Mesenchymal stem cell (in vitro differentiated cells and primary cell): ENCODE data around the gene LSM7.

Source experiments
- DNase-seq: peaks from one replicate; pipeline ENCODE4 v3.0.0-alpha.2; 2013
- H2AFZ ChIP-seq: one replicate; pipeline ENCODE4 v1.6.1; 2013; ENCODE audit warnings: low read depth, mild to moderate bottlenecking, control low read depth, inconsistent platforms, low read length, moderate library complexity
- H2AK5ac ChIP-seq: 2 replicates; pipeline ENCODE4 v1.6.1; 2013; ENCODE audit warnings: low read length, moderate library complexity, mild to moderate bottlenecking, inconsistent platforms; ENCODE audit not compliant: severe bottlenecking
- H2BK120ac ChIP-seq: one replicate; pipeline ENCODE4 v1.6.1; 2013; ENCODE audit warnings: low read depth, mild to moderate bottlenecking, inconsistent platforms, low read length, moderate library complexity
- H2BK12ac ChIP-seq, 2 experiments: one replicate each; pipeline ENCODE4 v1.6.1; 2013; ENCODE audit warnings: inconsistent platforms in 2 of 2, low read length in 2 of 2, mild to moderate bottlenecking in 2 of 2, moderate library complexity in 2 of 2, control low read depth in 1 of 2
- H2BK15ac ChIP-seq: one replicate; pipeline ENCODE4 v1.6.1; 2013; ENCODE audit warnings: mild to moderate bottlenecking, low read depth, inconsistent platforms; ENCODE audit not compliant: poor library complexity, severe bottlenecking
- H2BK5ac ChIP-seq: 2 replicates; pipeline ENCODE4 v1.6.1; 2013; ENCODE audit warnings: low read depth, mild to moderate bottlenecking, low read length, control low read depth, inconsistent platforms; ENCODE audit not compliant: poor library complexity, severe bottlenecking
- H3K14ac ChIP-seq, 2 experiments: one replicate each; pipeline ENCODE4 v1.6.1; 2013; ENCODE audit warnings: inconsistent platforms in 2 of 2, low read length in 2 of 2, control low read depth in 1 of 2, mild to moderate bottlenecking in 1 of 2, moderate library complexity in 1 of 2
- H3K18ac ChIP-seq, 2 experiments: one replicate each; pipeline ENCODE4 v1.6.1; 2013; ENCODE audit warnings: inconsistent platforms in 2 of 2, low read length in 2 of 2, control low read depth in 1 of 2, low read depth in 1 of 2, mild to moderate bottlenecking in 1 of 2
- H3K23ac ChIP-seq, 2 experiments: one replicate each; pipeline ENCODE4 v1.6.1; 2013; ENCODE audit warnings: inconsistent platforms in 2 of 2, low read length in 2 of 2, mild to moderate bottlenecking in 2 of 2, moderate library complexity in 2 of 2, control low read depth in 1 of 2
- H3K27ac ChIP-seq: 2 replicates; pipeline ENCODE4 v1.5.1; 2013; ENCODE audit warnings: mild to moderate bottlenecking, moderate library complexity, low read length, control low read depth, inconsistent platforms; ENCODE audit not compliant: poor library complexity, severe bottlenecking
- H3K27me3 ChIP-seq, 2 experiments: 2 replicates each; pipeline versions ENCODE4 v1.6.1 to v1.7.0; 2013; ENCODE audit warnings: low read length in 2 of 2, mild to moderate bottlenecking in 2 of 2, moderate library complexity in 2 of 2, control low read depth in 1 of 2, inconsistent platforms in 1 of 2; ENCODE audit not compliant: control insufficient read depth in 1 of 2, insufficient read depth in 1 of 2
- H3K36me3 ChIP-seq, 2 experiments: 2 replicates each; pipeline versions ENCODE4 v1.6.1 to v1.7.0; 2013; ENCODE audit warnings: low read length in 2 of 2, control low read depth in 1 of 2, inconsistent platforms in 1 of 2, low read depth in 1 of 2, mild to moderate bottlenecking in 1 of 2; ENCODE audit not compliant: insufficient read depth in 2 of 2, control insufficient read depth in 1 of 2
- H3K4ac ChIP-seq, 2 experiments: one replicate each; pipeline ENCODE4 v1.6.1; 2013; ENCODE audit warnings: inconsistent platforms in 2 of 2, low read length in 2 of 2, mild to moderate bottlenecking in 2 of 2, moderate library complexity in 2 of 2, control low read depth in 1 of 2, low read depth in 1 of 2
- H3K4me1 ChIP-seq: 2 replicates; pipeline ENCODE4 v1.6.1; 2013; ENCODE audit warnings: low read depth, low read length, control low read depth; ENCODE audit not compliant: control insufficient read depth, insufficient read depth
- H3K4me2 ChIP-seq: 2 replicates; pipeline ENCODE4 v1.6.1; 2013; ENCODE audit warnings: low read length, mild to moderate bottlenecking, inconsistent platforms; ENCODE audit not compliant: poor library complexity, severe bottlenecking
- H3K4me3 ChIP-seq, 2 experiments: 2 replicates each; pipeline versions ENCODE4 v1.5.1 to v1.7.0; 2013; ENCODE audit warnings: low read length in 2 of 2, mild to moderate bottlenecking in 2 of 2, control low read depth in 1 of 2, low read depth in 1 of 2; ENCODE audit not compliant: insufficient read depth in 1 of 2
- H3K79me1 ChIP-seq: replicated peaks from 2 replicates; pipeline ENCODE4 v1.6.1; 2013; ENCODE audit warnings: mild to moderate bottlenecking, control low read depth, low read length, inconsistent platforms; ENCODE audit not compliant: poor library complexity, severe bottlenecking
- H3K9ac ChIP-seq: 2 replicates; pipeline ENCODE4 v1.7.0; 2013; ENCODE audit warnings: mild to moderate bottlenecking, low read length, moderate library complexity
- H3K9me3 ChIP-seq: 2 replicates; pipeline ENCODE4 v1.7.0; 2013; ENCODE audit warnings: mild to moderate bottlenecking, low read length; ENCODE audit not compliant: control insufficient read depth
- H4K8ac ChIP-seq: one replicate; pipeline ENCODE4 v1.6.1; 2013; ENCODE audit warnings: inconsistent platforms, mild to moderate bottlenecking, low read length, moderate library complexity
- H4K91ac ChIP-seq: one replicate; pipeline ENCODE4 v1.6.1; 2013; ENCODE audit warnings: mild to moderate bottlenecking, low read length, inconsistent platforms
- WGBS: methylation state at CpG from one replicate; pipeline ENCODE4 v1.1.7; 2013; ENCODE audit warnings: mixed read lengths; 5-methylcytosine and 5-hydroxymethylcytosine counted together

The LSM7 gene

GRCh38 chr19:2330632-2331284, 2.4 kb upstream of the LSM7 start:
- H2BK5ac ChIP-seq = no peak overlapping the region
- no peak overlapping the region for H3K18ac ChIP-seq
- no peak overlapping the region for H2BK120ac ChIP-seq
- no peak overlapping the region for H2BK15ac ChIP-seq
- no peak overlapping the region for H3K4me3 ChIP-seq
- no peak overlapping the region for H2AFZ ChIP-seq
- H3K9ac ChIP-seq = no peak overlapping the region
- DNase-seq = no peak
- H4K91ac ChIP-seq = no peak overlapping the region
- H3K79me1 ChIP-seq = peaks cover 63% of the 10 kb centered on the region
- peaks cover 7 to 34% of the 10 kb centered on the region in 2 experiments for H3K36me3 ChIP-seq
- WGBS = 85% methylated on average over 20 of the region's 20 CpGs
- H3K27ac ChIP-seq = no peak overlapping the region
- H3K4me2 ChIP-seq = no peak overlapping the region
- H3K9me3 ChIP-seq = no peaks in the 10 kb centered on the region
- peak overlapping the region in 1 of 2 experiments; percentile 43 for H3K23ac ChIP-seq
- peaks cover 50% of the 10 kb centered on the region for H3K4me1 ChIP-seq
- no peak overlapping the region for H3K14ac ChIP-seq
- H3K27me3 ChIP-seq = no peaks in the 10 kb centered on the region
- H3K4ac ChIP-seq = no peak overlapping the region
- no peak overlapping the region for H4K8ac ChIP-seq
- no peak overlapping the region for H2AK5ac ChIP-seq
- H2BK12ac ChIP-seq = no peak overlapping the region

GRCh38 chr19:2330255-2330631, 1.9 kb upstream of the LSM7 start:
- no peak overlapping the region for H3K4ac ChIP-seq
- H2AK5ac ChIP-seq = no peak overlapping the region
- no peak for DNase-seq
- no peaks in the 10 kb centered on the region for H3K27me3 ChIP-seq
- H4K8ac ChIP-seq = no peak overlapping the region
- H3K36me3 ChIP-seq = peaks cover 9 to 39% of the 10 kb centered on the region in 2 experiments
- H3K9ac ChIP-seq = no peak overlapping the region
- peaks cover 63% of the 10 kb centered on the region for H3K79me1 ChIP-seq
- no peak overlapping the region for H2BK120ac ChIP-seq
- H3K9me3 ChIP-seq = no peaks in the 10 kb centered on the region
- H2AFZ ChIP-seq = no peak overlapping the region
- peak overlapping the region in 1 of 2 experiments; percentile 43 for H3K23ac ChIP-seq
- H3K14ac ChIP-seq = no peak overlapping the region
- peaks cover 53% of the 10 kb centered on the region for H3K4me1 ChIP-seq
- H4K91ac ChIP-seq = no peak overlapping the region
- no peak overlapping the region for H3K27ac ChIP-seq
- no peak overlapping the region for H2BK5ac ChIP-seq
- no peak overlapping the region for H2BK15ac ChIP-seq
- H3K18ac ChIP-seq = no peak overlapping the region
- WGBS = 89% methylated on average over 10 of the region's 10 CpGs
- no peak overlapping the region for H3K4me2 ChIP-seq
- no peak overlapping the region for H3K4me3 ChIP-seq
- no peak overlapping the region for H2BK12ac ChIP-seq

GRCh38 chr19:2329501-2329916, 1.1 kb upstream of the LSM7 start:
- H3K27me3 ChIP-seq = no peaks in the 10 kb centered on the region
- peak overlapping the region in 1 of 2 experiments; percentile 40 for H2BK12ac ChIP-seq
- H2BK15ac ChIP-seq = no peak overlapping the region
- H2AFZ ChIP-seq = no peak overlapping the region
- H3K14ac ChIP-seq = peak overlapping the region in 1 of 2 experiments; percentile 90
- no peak overlapping the region for H2BK120ac ChIP-seq
- H3K18ac ChIP-seq = no peak overlapping the region
- peaks cover 60% of the 10 kb centered on the region for H3K4me1 ChIP-seq
- no peak overlapping the region for H3K4ac ChIP-seq
- H3K79me1 ChIP-seq = peaks cover 64% of the 10 kb centered on the region
- H2AK5ac ChIP-seq = no peak overlapping the region
- no peak overlapping the region for H4K8ac ChIP-seq
- no peak overlapping the region for H4K91ac ChIP-seq
- no peak overlapping the region for H2BK5ac ChIP-seq
- peaks cover 15 to 43% of the 10 kb centered on the region in 2 experiments for H3K36me3 ChIP-seq
- no peak overlapping the region for H3K27ac ChIP-seq
- WGBS = 63% methylated on average over 11 of the region's 13 CpGs
- H3K23ac ChIP-seq = peak overlapping the region in 1 of 2 experiments; percentile 57
- H3K9ac ChIP-seq = peak overlapping the region; percentile 92
- H3K4me3 ChIP-seq = peak overlapping the region in 1 of 2 experiments; percentile 92
- no peak for DNase-seq
- H3K4me2 ChIP-seq = peak overlapping the region; percentile 95
- H3K9me3 ChIP-seq = no peaks in the 10 kb centered on the region

GRCh38 chr19:2329149-2329478, 728 bp upstream of the LSM7 start:
- Histone ChIP-seq H3K36me3 (peaks cover 19 to 42% of the 10 kb centered on the region in 2 experiments), H3K4ac (peak overlapping the region; percentile 75 to 89), H3K18ac (peak overlapping the region in 1 of 2 experiments; percentile 80), H3K14ac (peak overlapping the region in 1 of 2 experiments; percentile 35), H3K4me2 (peak overlapping the region; percentile 95), H3K9me3 (no peaks in the 10 kb centered on the region), H3K4me3 (peak overlapping the region; percentile 92 to 98), H3K23ac (peak overlapping the region; percentile 57 to 81), H2BK15ac (no peak overlapping the region), H3K27ac (no peak overlapping the region), H3K79me1 (peaks cover 60% of the 10 kb centered on the region), H4K8ac (peak overlapping the region; percentile 70), H2BK12ac (no peak overlapping the region), H3K4me1 (peaks cover 60% of the 10 kb centered on the region), H2BK120ac (peak overlapping the region; percentile 73), H3K9ac (peak overlapping the region; percentile 92), H2AFZ (no peak overlapping the region), H4K91ac (peak overlapping the region; percentile 11), H2AK5ac (no peak overlapping the region), H2BK5ac (no peak overlapping the region), H3K27me3 (no peaks in the 10 kb centered on the region)
- WGBS = 5% methylated on average over 16 of the region's 16 CpGs
- DNase-seq = no peak
